CD4-positive, alpha-beta T cell (primary cell): ENCODE results near the gene HK1. TPM values are rescaled to one million over a fixed set of nuclear protein-coding genes. Genes with fewer than 3 reads are reported as not detected.

Source experiments
- ATAC-seq: fragments of 200-7000 bp; cut with Tn5 transposase; one replicate; pipeline ENCODE4 v1.10.0; 2022; ENCODE audit warnings: mild to moderate bottlenecking; ENCODE audit not compliant: poor library complexity
- CTCF ChIA-PET: fragments of 350-600 bp; sonication (Branson Sonifier 250); formaldehyde crosslinking; loops from one replicate; lab custom pipeline; 2021; ENCODE audit warnings: antibody characterized with exemption, inconsistent platforms; lab: Charles Lee
- POLR2A ChIA-PET: fragments of 350-600 bp; sonication (Branson Sonifier 250); formaldehyde crosslinking; loops from one replicate; lab custom pipeline; 2021; ENCODE audit warnings: antibody characterized with exemption, inconsistent platforms; lab: Charles Lee
- DNase-seq, 14 experiments: peaks; one replicate each; pipeline ENCODE4 v3.0.0-alpha.2; 2013 to 2020; ENCODE audit warnings: mixed read lengths in 2 of 14
- H3K27ac ChIP-seq, 2 donors: one replicate each; pipeline versions ENCODE4 v1.5.1 to v1.7.0; 2013; ENCODE audit warnings: low read length in 2 of 2, low read depth in 1 of 2, mild to moderate bottlenecking in 1 of 2
- H3K27me3 ChIP-seq, 2 experiments: 1 replicate in 1 of 2; 2 replicates in 1 of 2; pipeline versions ENCODE4 v1.6.1 to v1.7.0; 2013; ENCODE audit warnings: low read length in 2 of 2, control low read depth in 1 of 2, mild to moderate bottlenecking in 1 of 2, moderate library complexity in 1 of 2; ENCODE audit not compliant: insufficient read depth in 2 of 2, control insufficient read depth in 1 of 2
- H3K36me3 ChIP-seq: one replicate; pipeline ENCODE4 v1.6.1; 2013; ENCODE audit warnings: low read length, control low read depth; ENCODE audit not compliant: insufficient read depth
- H3K4me1 ChIP-seq: one replicate; pipeline ENCODE4 v1.6.1; 2013; ENCODE audit warnings: low read length, control low read depth; ENCODE audit not compliant: insufficient read depth
- H3K4me3 ChIP-seq: one replicate; pipeline ENCODE4 v1.5.1; 2013; ENCODE audit warnings: mild to moderate bottlenecking, low read length, moderate library complexity
- H3K9me3 ChIP-seq, 2 experiments: 1 replicate in 1 of 2; 2 replicates in 1 of 2; pipeline versions ENCODE4 v1.6.1 to v1.7.0; 2013; ENCODE audit warnings: low read length in 2 of 2, mild to moderate bottlenecking in 2 of 2, control low read depth in 1 of 2, moderate library complexity in 1 of 2; ENCODE audit not compliant: control insufficient read depth in 1 of 2, insufficient read depth in 1 of 2
- H3K27ac Mint-ChIP-seq: one replicate; pipeline ENCODE4 v1.8.0; 2020; ENCODE audit warnings: mixed read lengths
- H3K27me3 Mint-ChIP-seq: one replicate; pipeline ENCODE4 v1.8.0; 2021; ENCODE audit warnings: mixed read lengths
- H3K36me3 Mint-ChIP-seq: one replicate; pipeline ENCODE4 v1.8.0; 2021; ENCODE audit warnings: low read depth, mixed read lengths
- H3K4me1 Mint-ChIP-seq: one replicate; pipeline ENCODE4 v1.8.0; 2021; ENCODE audit warnings: low read depth, mixed read lengths
- H3K4me3 Mint-ChIP-seq: one replicate; pipeline ENCODE4 v1.8.0; 2020; ENCODE audit warnings: mild to moderate bottlenecking, mixed read lengths
- H3K9me3 Mint-ChIP-seq: one replicate; pipeline ENCODE4 v1.8.0; 2020; ENCODE audit warnings: mixed read lengths
- intact Hi-C, 2 experiments: fragments of 100-400 bp; cut with DNase I in 1 of 2; cut with micrococcal nuclease in 1 of 2; formaldehyde crosslinking; loops; one replicate each; pipeline versions ENCODE4 v1.15.1 to v1.9.0; 2023 to 2025; cut with DNase I, micrococcal nuclease
- total RNA-seq, 174 experiments: library from RNA in 2 of 174; stranded (reverse) in 2 of 174; gene quantifications; one replicate each; pipeline ENCODE4 v1.2.3 and lab custom pipeline; 2021 to 2026
- TF ChIP-seq, protein P1 (sequence below): fragments of 200-600 bp; IDR thresholded peaks from one replicate; pipeline ENCODE4 v1.8.0; 2022; ENCODE audit warnings: antibody characterized with exemption, mild to moderate bottlenecking

Gene HK1
- total RNA-seq, 2 experiments from 2014 or later: 45.6 to 48.1 TPM

DNA sequence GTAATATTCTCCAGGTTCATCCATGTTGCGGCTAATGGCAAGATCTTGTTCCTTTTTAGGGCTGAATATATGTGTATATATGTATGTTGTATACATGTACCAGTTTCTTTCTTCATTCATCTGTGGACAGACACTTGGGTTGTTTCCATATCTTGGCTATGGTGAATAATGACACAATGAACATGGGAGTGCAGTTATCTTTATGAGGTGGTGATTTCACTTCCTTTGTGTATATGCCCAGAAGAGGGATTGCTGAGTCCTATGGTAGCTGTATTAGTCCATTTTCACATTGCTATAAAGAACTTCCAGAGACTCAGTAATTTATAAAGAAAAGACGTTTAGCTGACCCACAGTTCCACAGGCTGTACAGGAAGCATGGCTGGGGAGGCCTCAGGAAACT, 155.9 kb downstream of the HK1 start:
- ChIA-PET CTCF (no interaction called here), POLR2A (no interaction called here)
- Mint-ChIP-seq H3K4me3 (no peak overlapping the region), H3K36me3 (no peaks in the 10 kb centered on the region), H3K27ac (no peak overlapping the region), H3K4me1 (no peaks in the 10 kb centered on the region), H3K27me3 (peaks cover 17% of the 10 kb centered on the region), H3K9me3 (no peaks in the 10 kb centered on the region)
- H3K27ac ChIP-seq: no peak overlapping the region
- H3K9me3 ChIP-seq: peaks cover 0 to 5% of the 10 kb centered on the region in 2 experiments
- TF ChIP-seq, protein P1, sequence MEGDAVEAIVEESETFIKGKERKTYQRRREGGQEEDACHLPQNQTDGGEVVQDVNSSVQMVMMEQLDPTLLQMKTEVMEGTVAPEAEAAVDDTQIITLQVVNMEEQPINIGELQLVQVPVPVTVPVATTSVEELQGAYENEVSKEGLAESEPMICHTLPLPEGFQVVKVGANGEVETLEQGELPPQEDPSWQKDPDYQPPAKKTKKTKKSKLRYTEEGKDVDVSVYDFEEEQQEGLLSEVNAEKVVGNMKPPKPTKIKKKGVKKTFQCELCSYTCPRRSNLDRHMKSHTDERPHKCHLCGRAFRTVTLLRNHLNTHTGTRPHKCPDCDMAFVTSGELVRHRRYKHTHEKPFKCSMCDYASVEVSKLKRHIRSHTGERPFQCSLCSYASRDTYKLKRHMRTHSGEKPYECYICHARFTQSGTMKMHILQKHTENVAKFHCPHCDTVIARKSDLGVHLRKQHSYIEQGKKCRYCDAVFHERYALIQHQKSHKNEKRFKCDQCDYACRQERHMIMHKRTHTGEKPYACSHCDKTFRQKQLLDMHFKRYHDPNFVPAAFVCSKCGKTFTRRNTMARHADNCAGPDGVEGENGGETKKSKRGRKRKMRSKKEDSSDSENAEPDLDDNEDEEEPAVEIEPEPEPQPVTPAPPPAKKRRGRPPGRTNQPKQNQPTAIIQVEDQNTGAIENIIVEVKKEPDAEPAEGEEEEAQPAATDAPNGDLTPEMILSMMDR: no peak
- ATAC-seq: no peak
- intact Hi-C loops: no loop called here
- H3K27me3 ChIP-seq: no peaks in the 10 kb centered on the region
- no peaks in the 10 kb centered on the region for H3K36me3 ChIP-seq
- no peak overlapping the region for H3K4me3 ChIP-seq
- no peak for DNase-seq
- H3K4me1 ChIP-seq: no peaks in the 10 kb centered on the region

DNA sequence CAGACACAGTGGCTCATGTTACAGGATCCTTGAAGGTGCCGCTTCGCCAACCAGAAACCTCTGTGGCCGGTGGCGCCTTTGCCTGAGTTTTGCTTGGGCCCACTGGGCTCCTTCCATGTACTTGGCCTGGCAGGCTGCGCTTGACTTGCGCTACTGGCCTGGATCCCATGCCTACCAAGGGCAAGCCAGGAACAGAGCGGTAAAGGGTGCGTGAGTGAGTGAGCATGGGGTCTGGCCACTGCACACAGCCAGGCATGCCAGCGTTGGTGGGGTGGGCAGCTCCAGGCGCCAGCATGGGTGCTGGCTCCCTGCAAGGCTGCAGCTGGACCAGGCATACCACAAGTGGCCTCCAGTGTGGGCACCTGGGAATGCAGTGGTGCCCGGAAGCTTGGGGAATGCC, 156.6 kb downstream of the HK1 start:
- Mint-ChIP-seq H3K27ac (no peak overlapping the region), H3K36me3 (no peaks in the 10 kb centered on the region), H3K9me3 (no peaks in the 10 kb centered on the region), H3K27me3 (peaks cover 17% of the 10 kb centered on the region), H3K4me1 (no peaks in the 10 kb centered on the region), H3K4me3 (no peak overlapping the region)
- H3K27ac ChIP-seq: no peak overlapping the region
- TF ChIP-seq, protein P1: no peak
- ATAC-seq: no peak
- no peaks in the 10 kb centered on the region for H3K4me1 ChIP-seq
- peaks cover 0 to 5% of the 10 kb centered on the region in 2 experiments for H3K9me3 ChIP-seq
- no peaks in the 10 kb centered on the region for H3K27me3 ChIP-seq
- no peaks in the 10 kb centered on the region for H3K36me3 ChIP-seq
- POLR2A ChIA-PET: no interaction called here
- no peak for DNase-seq
- CTCF ChIA-PET: no interaction called here
- intact Hi-C loops: no loop called here
- no peak overlapping the region for H3K4me3 ChIP-seq

DNA sequence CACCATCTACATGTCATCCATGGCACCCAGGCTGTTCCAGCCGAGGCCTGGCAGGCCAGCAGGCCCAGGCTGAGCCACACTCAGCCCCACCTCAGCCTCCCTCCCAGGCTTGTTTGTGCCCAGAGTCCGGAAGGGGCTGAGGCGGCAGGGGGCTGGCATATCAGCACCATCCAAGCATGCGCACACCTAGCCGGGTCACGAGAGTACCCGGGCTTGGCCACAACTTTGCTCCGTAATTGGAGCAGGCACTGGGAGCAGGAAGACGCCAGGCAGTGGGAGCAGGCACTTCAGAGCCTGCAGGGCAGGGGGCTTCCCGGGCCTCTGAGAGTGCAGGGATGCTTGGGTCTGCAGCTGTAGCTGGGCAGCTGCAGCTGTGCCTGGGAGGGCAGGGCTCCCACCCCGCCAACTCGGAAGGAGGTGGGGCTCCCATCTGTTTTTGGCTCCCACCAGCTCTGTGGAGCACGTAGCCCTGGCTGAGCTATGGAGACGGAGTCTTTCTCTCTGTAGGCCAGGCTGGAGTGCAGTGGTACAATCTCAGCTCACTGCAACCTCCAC, 157.7 kb downstream of the HK1 start:
- no peaks in the 10 kb centered on the region for H3K4me1 ChIP-seq
- intact Hi-C loops: no loop called here
- POLR2A ChIA-PET: no interaction called here
- Mint-ChIP-seq H3K4me1 (no peaks in the 10 kb centered on the region), H3K4me3 (no peak overlapping the region), H3K9me3 (no peaks in the 10 kb centered on the region), H3K27ac (no peak overlapping the region), H3K36me3 (no peaks in the 10 kb centered on the region), H3K27me3 (peaks cover 17% of the 10 kb centered on the region)
- no peaks in the 10 kb centered on the region for H3K36me3 ChIP-seq
- ATAC-seq: no peak
- H3K27ac ChIP-seq: no peak overlapping the region
- TF ChIP-seq, protein P1: no peak
- H3K9me3 ChIP-seq: peaks cover 0 to 5% of the 10 kb centered on the region in 2 experiments
- H3K4me3 ChIP-seq: no peak overlapping the region
- no peak for DNase-seq
- CTCF ChIA-PET: no interaction called here
- H3K27me3 ChIP-seq: no peaks in the 10 kb centered on the region
